IPS-NIHi7 (cell line): ENCODE results near the gene TLX2.

Source experiments
- DNase-seq: peaks from one replicate; pipeline ENCODE4 v3.0.0; 2012; ENCODE audit warnings: mixed read lengths; ENCODE audit errors: extremely low spot score

Gene TLX2

GRCh38 chr2:74496997-74497776, 17.1 kb upstream of the TLX2 start:
- DNase-seq: no peak

DNA sequence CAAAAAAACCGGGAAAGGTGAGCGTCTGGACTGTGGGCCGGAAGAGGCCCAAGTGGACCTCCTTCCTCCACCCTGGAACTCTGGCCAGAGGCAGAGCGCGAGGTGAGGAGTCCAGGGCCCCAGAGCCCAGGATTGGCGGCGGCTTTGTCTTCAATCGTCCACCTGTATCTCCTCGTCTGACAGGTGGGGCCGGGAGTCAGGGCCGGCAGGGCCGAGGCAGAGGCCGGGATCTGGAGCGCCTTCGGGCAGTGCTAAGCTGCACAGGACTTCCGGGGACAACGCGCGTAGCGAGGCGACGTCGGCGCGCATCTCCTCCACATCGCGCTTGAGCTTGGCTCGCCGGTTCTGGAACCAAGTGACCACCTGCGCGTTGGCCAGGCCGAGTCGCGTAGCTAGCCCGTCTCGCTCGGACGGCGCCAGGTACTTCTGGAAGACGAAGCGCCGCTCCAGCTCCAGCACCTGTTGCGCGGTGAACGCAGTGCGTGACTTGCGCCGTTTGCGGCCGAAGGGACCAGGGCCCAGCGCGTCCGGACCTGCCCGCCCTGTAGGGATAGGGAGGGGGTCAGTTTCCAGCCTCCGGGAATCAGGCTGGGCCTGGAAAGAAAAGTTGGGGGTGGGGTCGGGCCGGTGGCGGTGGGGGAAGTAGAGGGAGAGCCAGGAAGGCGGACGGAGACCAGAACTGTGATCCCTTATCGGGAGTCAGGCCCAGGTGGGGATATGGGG, 16.3 kb upstream of the TLX2 start:
- DNase-seq: peak; percentile 37

DNA sequence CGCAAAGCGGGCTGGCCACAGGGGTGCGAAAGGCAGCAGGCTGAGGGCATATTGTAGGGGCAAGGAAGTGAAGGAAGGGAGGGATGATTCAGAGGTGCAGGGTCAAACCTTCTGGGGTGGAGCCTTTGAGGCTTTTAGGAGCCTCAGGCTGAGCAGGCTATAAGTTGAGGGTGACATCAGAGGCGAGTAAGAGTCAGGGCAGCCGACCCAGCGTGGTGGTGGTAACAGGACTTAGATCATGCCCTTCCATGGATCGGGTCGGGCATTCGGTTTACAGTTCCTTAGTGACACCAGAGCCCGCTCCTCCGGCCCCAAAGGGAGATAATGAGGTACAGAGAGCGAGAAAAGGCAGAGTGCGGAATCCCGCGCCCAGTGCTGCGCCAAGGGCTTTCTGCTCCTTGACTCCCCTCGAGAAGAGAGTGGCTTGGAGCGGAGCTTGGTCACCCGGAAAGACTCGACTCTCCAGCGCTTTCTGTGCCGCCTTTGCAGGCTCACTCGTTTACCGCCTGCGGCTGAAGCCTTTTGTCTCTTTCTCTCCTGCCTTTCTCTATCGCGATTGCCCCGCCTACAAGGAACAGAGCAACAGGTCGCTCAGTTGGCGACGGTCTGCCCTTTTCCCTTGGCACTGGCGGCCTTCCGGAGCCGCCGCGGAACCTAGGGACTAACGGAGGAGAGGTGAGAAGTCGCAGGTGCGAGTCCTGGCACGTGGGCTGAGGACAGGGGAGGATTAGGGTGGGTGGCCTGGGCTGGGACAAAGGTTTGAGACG, 15.6 kb upstream of the TLX2 start:
- peak; percentile 45 for DNase-seq

GRCh38 chr2:74499267-74499939, 14.8 kb upstream of the TLX2 start, which contains the start of gene LBX2:
Gene LBX2, minus strand, starts transcription at chr2:74499603. Its CDS starts 66 bp downstream, at chr2:74499537.
- peak; percentile 29 for DNase-seq

DNA sequence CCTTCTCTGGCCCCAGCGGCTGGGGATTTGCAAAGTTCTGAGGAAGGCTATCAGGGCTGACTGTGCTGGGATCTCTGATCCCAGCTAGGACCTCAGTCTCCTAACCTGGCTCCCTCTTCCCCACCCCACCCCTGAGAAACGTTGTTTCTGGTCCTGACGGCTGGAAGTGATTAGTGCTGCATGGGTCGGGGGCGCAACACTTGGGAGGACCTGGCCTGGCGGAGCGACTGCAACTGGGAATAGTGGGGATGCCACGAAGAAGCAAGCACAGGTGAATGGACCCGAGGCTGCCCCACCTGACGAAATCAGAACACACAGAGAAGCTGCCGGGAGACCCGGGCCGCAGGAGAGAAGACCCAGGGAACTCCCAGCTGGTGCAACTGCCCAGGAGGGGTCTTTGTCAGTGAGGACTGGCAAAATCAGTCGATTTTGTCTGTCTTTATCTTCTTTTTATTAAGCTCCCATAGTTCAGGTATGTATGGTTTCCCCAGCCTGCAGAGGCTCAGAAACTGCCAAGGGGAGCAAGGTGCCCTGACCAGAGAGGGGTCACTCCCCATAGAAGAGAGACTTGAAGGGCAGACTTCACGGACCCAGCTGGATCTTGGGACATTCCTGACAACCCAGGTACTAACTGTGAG, 14.2 kb upstream of the TLX2 start:
- DNase-seq: no peak

DNA sequence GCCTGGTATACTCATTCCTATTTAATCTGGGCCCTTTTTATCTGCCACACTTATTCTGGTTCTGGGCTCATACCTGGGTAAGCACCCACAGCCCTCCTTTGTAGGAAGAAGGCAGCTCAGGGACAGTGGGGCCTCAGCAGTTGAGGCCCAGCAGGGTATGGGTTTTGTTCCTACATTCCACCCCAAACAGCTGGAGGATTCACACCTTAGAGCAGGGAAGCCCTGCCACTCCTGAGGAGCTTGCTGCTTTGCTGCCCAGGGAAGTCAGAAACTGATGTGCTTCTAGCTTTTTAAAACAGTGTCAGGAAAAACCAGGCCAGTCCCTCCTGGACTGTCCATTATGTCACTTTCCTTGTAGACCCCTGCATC, 13.7 kb upstream of the TLX2 start:
- no peak for DNase-seq

DNA sequence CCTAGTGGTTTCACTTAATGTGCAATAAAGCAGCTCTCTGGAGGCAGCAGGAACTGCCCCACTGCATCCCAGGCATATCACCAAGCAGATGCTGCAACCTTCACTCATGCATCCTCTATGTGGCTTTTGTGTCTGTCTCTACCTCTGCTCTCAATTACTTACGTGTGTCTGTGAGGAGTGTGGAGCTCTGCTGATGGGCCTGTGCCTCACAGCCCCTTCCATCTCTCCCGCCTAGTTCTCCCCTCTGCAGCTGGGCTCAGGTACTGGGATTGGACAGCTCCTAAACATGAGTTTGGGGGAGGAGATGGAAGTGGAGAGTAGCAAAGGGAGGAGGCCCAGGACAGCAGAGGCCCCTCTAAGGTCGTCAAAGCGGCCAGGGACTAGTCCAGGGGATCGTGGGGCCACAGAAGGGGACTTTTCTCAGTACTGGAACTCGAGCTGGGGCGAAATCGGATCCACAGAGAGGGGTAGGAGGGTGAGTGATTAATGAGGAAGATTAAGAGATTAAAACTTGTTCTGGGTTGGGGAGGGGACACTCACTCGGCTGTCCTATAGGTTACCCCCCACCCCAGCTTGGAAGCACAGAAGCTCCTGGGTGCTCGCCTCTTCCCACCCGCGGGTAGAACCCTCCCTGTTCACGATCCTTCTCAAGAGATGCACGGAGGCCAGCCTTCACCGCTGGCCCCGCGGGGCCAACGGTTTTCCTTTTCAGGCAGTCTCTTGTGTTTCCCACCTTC, 12.7 kb upstream of the TLX2 start:
- DNase-seq: peak; percentile 22

DNA sequence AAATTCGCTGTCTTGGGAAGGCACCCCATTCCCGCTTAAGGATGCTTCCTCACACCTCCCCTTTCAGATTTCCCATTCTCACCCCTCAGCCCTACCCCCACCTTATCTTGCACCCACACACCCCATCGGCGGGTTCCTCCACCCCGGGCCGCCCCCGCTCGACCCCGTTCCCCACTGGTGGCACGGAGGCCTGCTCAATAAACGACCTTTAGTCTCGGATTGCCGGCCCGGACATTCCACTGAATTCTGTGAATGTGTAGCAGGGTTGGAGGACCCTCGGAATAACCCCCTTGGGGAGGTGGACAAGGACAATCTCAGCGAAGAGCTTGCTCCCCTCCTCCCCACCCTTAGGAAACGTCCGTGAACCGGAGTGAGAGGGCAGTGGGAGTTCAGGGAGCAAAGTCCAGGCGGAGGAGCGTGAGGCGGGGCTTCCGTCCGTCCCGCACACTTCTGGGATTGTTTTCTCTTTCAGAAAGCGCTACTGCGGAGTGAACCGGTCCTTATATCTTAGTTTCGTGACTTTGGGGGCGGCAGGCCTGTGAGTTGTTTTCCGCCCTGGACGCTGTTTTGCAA, 12.0 kb upstream of the TLX2 start:
- DNase-seq: no peak

DNA sequence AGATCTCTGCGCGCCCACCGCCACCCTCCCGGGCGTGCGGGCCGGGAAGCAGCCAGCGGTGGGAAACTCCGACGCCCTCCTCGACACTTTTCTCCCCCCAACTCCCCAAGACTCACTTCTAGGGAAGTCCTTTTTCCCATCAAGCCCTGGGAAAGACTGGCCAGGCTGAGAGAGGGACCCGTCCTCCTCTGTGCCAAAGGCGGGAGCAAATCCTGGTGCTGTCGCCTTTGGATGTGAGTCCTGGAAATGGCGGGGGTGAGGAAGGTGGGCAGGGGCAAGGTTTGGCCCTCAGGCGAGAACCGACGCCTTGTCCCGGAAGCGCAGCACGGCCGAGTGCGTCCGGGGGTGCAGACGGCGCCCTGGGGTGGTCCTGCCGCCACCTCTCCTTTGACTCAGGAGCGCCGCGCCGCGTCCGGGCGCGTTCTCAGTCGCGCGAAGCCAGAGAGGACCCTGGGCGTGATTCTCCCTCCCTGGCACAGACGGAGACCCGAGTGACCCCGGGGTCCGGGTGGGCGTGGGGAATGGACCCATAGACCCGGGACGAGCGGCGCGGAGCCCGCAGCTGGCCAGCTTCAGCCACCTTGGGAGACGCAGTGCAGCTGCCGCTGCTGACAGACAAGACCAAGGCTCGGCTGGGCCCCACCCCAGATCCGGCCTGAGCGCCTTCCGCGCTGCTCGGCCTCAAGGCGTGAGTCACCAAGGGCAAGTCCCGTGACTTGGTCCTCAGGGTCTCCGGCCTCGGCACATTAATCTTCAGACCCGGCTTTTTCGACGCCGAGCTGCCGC, 11.3 kb upstream of the TLX2 start:
- peak; percentile 70 for DNase-seq

GRCh38 chr2:74503506-74504475, 10.5 kb upstream of the TLX2 start:
- DNase-seq: no peak

DNA sequence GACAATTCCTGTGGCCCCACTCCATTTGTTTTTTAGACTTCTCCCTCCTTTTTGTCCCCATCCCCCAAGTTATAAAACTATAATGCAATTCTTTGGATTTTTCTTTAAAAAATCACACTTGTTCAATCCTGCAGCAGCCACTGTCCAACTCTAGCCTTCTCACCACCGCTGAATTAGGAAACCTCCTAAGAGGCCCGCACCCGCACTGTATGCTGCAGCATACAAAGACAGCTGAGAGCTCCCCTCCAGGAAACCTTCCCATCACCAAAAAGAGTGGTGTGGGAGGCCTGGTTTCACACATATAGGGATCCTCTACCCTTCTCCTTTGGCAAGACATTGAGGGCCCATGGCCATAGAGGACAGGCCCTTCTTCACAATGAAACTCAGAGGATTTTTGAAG, 9.7 kb upstream of the TLX2 start:
- DNase-seq: no peak

DNA sequence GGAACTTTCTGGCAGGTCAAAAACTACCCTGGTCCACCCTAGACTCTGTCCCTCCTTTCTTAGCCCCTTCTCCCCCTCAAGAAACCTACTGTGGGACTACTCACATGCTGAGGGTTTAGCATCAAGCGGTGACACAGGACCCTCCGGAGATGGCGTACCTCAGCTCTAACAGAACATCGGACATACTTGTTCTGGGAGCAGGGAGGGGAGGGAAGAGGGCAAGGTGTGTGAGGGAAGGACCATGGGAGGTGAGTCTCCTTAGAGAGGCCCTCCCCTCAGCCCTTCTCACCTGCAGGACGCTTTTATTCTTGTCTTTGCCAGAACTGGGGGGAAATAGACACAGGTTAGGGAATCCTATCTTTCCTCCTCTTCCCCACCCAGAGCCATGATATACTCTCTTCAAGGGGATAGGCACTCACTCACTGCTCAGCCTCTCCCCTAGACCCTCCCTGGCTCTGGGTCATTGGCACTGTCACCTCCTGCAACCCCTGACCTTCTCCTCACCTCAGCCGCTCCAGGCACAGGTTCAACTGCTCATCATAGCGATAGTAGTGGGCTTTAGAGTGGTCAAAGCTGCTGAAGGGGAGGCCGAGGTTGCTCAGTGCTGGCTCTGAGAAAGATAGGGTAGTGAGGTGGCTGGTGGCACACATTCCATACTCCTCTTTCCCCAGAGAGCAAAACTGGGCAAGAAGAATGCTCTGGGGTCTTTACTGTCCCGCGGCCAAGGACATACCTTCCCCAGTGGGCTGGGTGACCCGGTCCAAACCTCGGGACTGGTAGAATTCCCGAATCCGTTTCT, 8.6 kb upstream of the TLX2 start:
- no peak for DNase-seq

- peak; percentile 96 for DNase-seq
Observed at GRCh38 chr2:74507145-74507925, 6.9 kb upstream of the TLX2 start, which contains the start of gene PCGF1. Gene PCGF1, minus strand, starts transcription at chr2:74507695. Its CDS starts 27 bp downstream, at chr2:74507668.

- DNase-seq: peak; percentile 35
Observed at GRCh38 chr2:74507926-74508520, 6.2 kb upstream of the TLX2 start.

GRCh38 chr2:74510272-74510671, 4.0 kb upstream of the TLX2 start:
- DNase-seq: no peak
